Ovary (tissue), 9 donors: ENCODE data around the gene MED28. TPM values are rescaled to one million over a fixed set of nuclear protein-coding genes. Genes with fewer than 3 reads are reported as not detected.
"Not testable (repeated sequence)": the region's sequence is repeated elsewhere in the genome, so short reads cannot be mapped to it uniquely, and the experiment has no call there.

ENCODE experiments used
- DNase-seq, 5 donors: peaks; one replicate each; pipeline ENCODE4 v3.0.0-alpha.2; 2019 to 2020
- H3K27ac ChIP-seq, 2 donors: fragments of 200-600 bp; one replicate each; pipeline versions ENCODE4 v1.5.1 to v1.8.0; 2019 to 2022
- H3K27me3 ChIP-seq: fragments of 200-600 bp; one replicate; pipeline ENCODE4 v1.8.0; 2022
- H3K36me3 ChIP-seq: fragments of 200-600 bp; sonication (generic); one replicate; pipeline ENCODE4 v1.5.1; 2019
- H3K4me1 ChIP-seq: one replicate; pipeline ENCODE4 v1.8.1; 2013; ENCODE audit warnings: mild to moderate bottlenecking, moderate library complexity; ENCODE audit not compliant: insufficient read depth
- H3K4me3 ChIP-seq: fragments of 200-600 bp; sonication (generic); one replicate; pipeline ENCODE4 v1.5.1; 2017
- H3K9me3 ChIP-seq, 2 donors: fragments of 200-600 bp in 1 of 2; sonication (generic) in 1 of 2; one replicate each; pipeline versions ENCODE4 v1.5.1 to v1.8.1; 2013 to 2019; ENCODE audit warnings: mild to moderate bottlenecking in 1 of 2, moderate library complexity in 1 of 2
- EP300 ChIP-seq: sonication (generic); formaldehyde crosslinking; IDR thresholded peaks from one replicate; pipeline ENCODE4 v1.6.1; 2017; ENCODE audit warnings: antibody characterized with exemption
- POLR2A ChIP-seq: fragments of 450-650 bp; IDR thresholded peaks from one replicate; pipeline ENCODE4 v1.6.1; 2017; ENCODE audit warnings: antibody characterized with exemption, mild to moderate bottlenecking, moderate library complexity
- WGBS, 3 donors: extraction: QIAGEN DNeasy Blood & Tissue Kit in 1 of 3; methylation state at CpG; one replicate each; pipeline versions ENCODE4 v1.1.5 to v1.1.7; 2013 to 2017; 5-methylcytosine and 5-hydroxymethylcytosine counted together
- intact Hi-C, 4 donors: fragments of 100-400 bp; cut with DNase I; formaldehyde crosslinking; loops; one replicate each; pipeline versions ENCODE4 v1.11.0 to v1.15.1; 2022 to 2023
- polyA plus RNA-seq, 2 donors: library from polyadenylated mRNA; stranded (reverse); fragments of 200-250 nt in 1 of 2; fragments of 350-450 nt in 1 of 2; fragmentation: Illumina TruSeq in 1 of 2; extraction: RNeasy Lipid Tissue Mini Kit (QIAGEN cat#74804) in 1 of 2; gene quantifications; one replicate each; pipeline ENCODE4 v1.2.3, GENCODE V29; 2013 to 2014
- total RNA-seq, 7 donors: library from RNA; depleted of rRNA in 2 of 7; stranded (reverse); fragments of >200 nt in 2 of 7; fragmentation: NEBNext Ultra II Directional in 3 of 7; extraction: Animal tissue kit (Norgen Biotek cat#: 25700) in 3 of 7; gene quantifications; one replicate each; pipeline versions ENCODE4 v1.1.0 to v1.2.4, GENCODE V29; 2016 to 2023
- TF ChIP-seq, protein P1 (sequence below), 3 donors: fragments of 450-650 bp in 2 of 3; fragments of 200-600 bp in 1 of 3; IDR thresholded peaks; one replicate each; pipeline versions ENCODE4 v1.5.1 to v1.8.0; 2016 to 2022; ENCODE audit warnings: antibody characterized with exemption in 3 of 3, mild to moderate bottlenecking in 1 of 3
- donor health status: DM: no; HTN: no; CAD: no; lungs with moderate emphysema.
- donor health status: DM: no; HTN: no; CAD: no.
- donor health status: Bipolar disorder and iron deficiency.
- donor health status: DM: yes; HTN: yes; CAD: no.
- donor health status: DM: no; HTN: no; CAD: no.
- donor health status: DM: yes; HTN: yes; CAD: no.

The MED28 gene
- total and polyA plus RNA-seq, 9 donors = 14.7 to 78.7 (median 60.7) TPM

DNA sequence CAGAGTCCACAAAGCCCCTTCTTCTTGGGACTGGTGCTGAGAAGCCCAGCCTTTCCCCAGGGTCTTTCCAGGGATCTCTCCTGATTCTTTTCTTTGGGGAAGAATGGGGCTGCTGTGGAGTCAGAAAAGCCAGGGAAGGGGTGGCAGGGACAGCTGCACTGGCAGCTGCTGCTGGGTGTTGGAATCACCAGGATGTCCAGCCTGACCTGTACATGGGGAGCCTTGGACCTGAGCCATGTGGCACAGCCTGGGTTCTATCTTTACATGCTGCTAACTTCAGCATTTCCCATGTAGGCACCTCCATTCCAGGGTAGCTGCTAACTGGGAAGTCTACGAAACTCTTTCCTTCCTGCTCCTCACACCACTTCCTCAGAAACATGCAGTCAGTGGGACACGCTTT, 36.0 kb downstream of the MED28 start:
- Histone ChIP-seq H3K36me3 (no peaks in the 10 kb centered on the region), H3K27ac (no peak overlapping the region), H3K27me3 (no peaks in the 10 kb centered on the region), H3K4me3 (no peak overlapping the region), H3K9me3 (no peaks in the 10 kb centered on the region), H3K4me1 (no peaks in the 10 kb centered on the region)
- TF ChIP-seq, protein P1, sequence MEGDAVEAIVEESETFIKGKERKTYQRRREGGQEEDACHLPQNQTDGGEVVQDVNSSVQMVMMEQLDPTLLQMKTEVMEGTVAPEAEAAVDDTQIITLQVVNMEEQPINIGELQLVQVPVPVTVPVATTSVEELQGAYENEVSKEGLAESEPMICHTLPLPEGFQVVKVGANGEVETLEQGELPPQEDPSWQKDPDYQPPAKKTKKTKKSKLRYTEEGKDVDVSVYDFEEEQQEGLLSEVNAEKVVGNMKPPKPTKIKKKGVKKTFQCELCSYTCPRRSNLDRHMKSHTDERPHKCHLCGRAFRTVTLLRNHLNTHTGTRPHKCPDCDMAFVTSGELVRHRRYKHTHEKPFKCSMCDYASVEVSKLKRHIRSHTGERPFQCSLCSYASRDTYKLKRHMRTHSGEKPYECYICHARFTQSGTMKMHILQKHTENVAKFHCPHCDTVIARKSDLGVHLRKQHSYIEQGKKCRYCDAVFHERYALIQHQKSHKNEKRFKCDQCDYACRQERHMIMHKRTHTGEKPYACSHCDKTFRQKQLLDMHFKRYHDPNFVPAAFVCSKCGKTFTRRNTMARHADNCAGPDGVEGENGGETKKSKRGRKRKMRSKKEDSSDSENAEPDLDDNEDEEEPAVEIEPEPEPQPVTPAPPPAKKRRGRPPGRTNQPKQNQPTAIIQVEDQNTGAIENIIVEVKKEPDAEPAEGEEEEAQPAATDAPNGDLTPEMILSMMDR (IDR thresholded peaks at IDR 0.05) = no peak
- no peak for TF ChIP-seq EP300
- TF ChIP-seq POLR2A = no peak
- intact Hi-C loops = no loop called here
- WGBS, 3 donors = 87 to 94% (median 93%) methylated on average over 2 of the region's 2 CpGs
- no peak for DNase-seq

DNA sequence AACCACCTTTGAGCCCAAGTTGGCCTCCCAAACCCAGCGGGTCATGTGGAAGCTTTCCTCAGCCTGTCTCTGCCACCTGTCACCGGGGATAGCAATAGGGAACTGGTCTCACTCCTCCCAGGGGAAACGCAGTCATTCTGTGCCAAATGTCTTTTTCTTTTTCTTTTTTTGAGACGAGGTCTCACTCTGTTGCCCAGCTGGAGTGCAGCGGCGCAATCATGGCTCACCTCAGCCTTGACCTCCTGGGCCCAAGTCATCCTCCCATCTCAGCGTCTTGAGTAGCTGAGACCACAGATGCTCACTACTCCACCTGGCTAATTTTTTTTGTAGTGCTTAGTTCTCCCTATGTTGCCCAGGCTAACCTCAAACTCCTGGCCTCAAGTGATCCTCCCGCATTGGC, 40.3 kb downstream of the MED28 start:
- 61 to 72% (median 64%) methylated on average over 8 of the region's 8 CpGs for WGBS, 3 donors
- H3K4me1 ChIP-seq = no peaks in the 10 kb centered on the region
- no peaks in the 10 kb centered on the region for H3K9me3 ChIP-seq
- H3K27ac ChIP-seq = no peak overlapping the region
- no peak overlapping the region for H3K4me3 ChIP-seq
- H3K27me3 ChIP-seq = no peaks in the 10 kb centered on the region
- intact Hi-C loops = no loop called here
- TF ChIP-seq EP300 = no peak
- TF ChIP-seq, protein P1 (IDR thresholded peaks at IDR 0.05) = no peak
- no peak for TF ChIP-seq POLR2A
- no peaks in the 10 kb centered on the region for H3K36me3 ChIP-seq
- no peak for DNase-seq

DNA sequence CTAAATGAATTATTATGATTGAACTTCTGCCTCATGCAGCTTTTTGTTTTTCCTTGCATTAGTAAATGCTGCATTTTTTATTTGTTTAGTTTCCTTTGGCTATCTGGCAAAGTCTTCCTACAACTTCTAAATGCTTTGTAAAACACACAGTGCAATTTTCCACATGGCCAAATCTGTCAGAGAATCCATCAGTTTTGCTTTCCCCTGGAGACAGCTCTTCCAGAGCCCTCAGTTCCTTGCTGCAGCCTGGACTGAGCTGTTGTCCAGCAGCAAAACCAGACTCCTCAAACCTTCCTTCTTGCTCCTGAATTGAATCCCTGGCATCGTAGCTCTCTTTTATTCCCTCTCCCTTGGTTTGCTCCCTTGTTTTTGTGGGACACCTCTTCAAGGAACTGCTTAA, 42.6 kb downstream of the MED28 start:
- intact Hi-C loops = no loop called here
- TF ChIP-seq, protein P1 (IDR thresholded peaks at IDR 0.05) = no peak
- TF ChIP-seq EP300 (no peak), POLR2A (no peak)
- WGBS, 3 donors = 64 to 83% (median 77%) methylated on average over 1 of the region's 1 CpG
- Histone ChIP-seq H3K27me3 (no peaks in the 10 kb centered on the region), H3K27ac (no peak overlapping the region), H3K9me3 (no peaks in the 10 kb centered on the region), H3K36me3 (no peaks in the 10 kb centered on the region), H3K4me3 (no peak overlapping the region), H3K4me1 (no peaks in the 10 kb centered on the region)
- no peak for DNase-seq

DNA sequence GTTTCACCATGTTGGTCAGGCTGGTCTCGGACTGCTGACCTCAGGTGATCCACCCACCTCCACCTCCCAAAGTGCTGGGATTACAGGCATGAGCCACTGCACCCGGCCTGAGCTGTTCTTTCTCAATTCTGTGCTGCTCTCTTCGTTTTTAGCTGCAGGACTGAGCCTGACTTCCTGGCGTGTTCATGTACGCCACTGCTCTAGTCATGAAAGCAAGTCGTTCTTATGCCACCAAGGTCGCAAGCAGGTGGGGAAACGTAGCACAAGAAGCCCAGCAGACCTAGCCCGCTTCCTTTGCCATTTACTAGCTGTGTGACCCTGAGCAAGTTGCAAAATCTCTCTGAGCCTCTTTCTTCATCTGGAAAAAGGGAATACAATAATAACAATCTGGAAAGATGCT, 43.4 kb downstream of the MED28 start:
- no peak for DNase-seq
- Histone ChIP-seq H3K27me3 (no peaks in the 10 kb centered on the region), H3K36me3 (no peaks in the 10 kb centered on the region), H3K27ac (no peak overlapping the region), H3K4me3 (no peak overlapping the region), H3K4me1 (no peaks in the 10 kb centered on the region), H3K9me3 (no peaks in the 10 kb centered on the region)
- no peak for TF ChIP-seq POLR2A
- no peak for TF ChIP-seq EP300
- TF ChIP-seq, protein P1 (IDR thresholded peaks at IDR 0.05) = no peak
- WGBS, 3 donors = 78 to 87% (median 83%) methylated on average over 9 of the region's 9 CpGs
- intact Hi-C loops = no loop called here

DNA sequence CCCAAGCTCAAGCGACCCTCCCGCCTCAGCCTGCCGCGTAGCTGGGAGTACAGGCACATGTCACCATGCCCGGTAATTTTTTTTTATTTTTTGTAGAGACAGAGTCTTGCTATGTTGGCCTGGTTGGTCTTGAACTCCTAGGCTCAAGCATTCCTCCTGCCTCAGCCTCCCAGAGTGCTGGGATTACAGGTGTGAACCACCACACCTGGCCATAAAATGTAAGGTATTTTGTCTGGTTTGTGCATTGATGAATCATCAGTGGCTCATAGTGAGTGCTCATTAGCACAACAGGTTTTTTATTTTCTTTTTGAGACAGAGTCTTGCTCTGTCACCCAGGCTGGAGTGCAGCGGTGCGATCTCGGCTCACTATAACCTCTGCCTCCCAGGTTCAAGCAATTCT, 44.8 kb downstream of the MED28 start:
- H3K27ac ChIP-seq, intact Hi-C loops, H3K4me3 ChIP-seq, H3K27me3 ChIP-seq, H3K36me3 ChIP-seq, H3K9me3 ChIP-seq, H3K4me1 ChIP-seq, DNase-seq: not testable (repeated sequence)
- 93 to 95% (median 93%) methylated on average over 8 of the region's 8 CpGs for WGBS, 3 donors
